Endodermal cell (in vitro differentiated cells): ENCODE data around the gene CIBAR2. TPM values are rescaled to one million over a fixed set of nuclear protein-coding genes. Genes with fewer than 3 reads are reported as not detected.

Source experiments
- DNase-seq: peaks from one replicate; pipeline ENCODE4 v3.0.0-alpha.2; 2017
- H3K27ac ChIP-seq: 2 replicates; pipeline ENCODE4 v1.5.1; 2013; ENCODE audit warnings: mild to moderate bottlenecking, low read depth, low read length, moderate library complexity
- H3K27me3 ChIP-seq: 2 replicates; pipeline ENCODE4 v1.6.1; 2013; ENCODE audit warnings: mild to moderate bottlenecking, low read length, moderate library complexity; ENCODE audit not compliant: insufficient read depth, control insufficient read depth, poor library complexity, severe bottlenecking
- H3K36me3 ChIP-seq: 2 replicates; pipeline ENCODE4 v1.7.0; 2013; ENCODE audit warnings: mild to moderate bottlenecking, low read length, moderate library complexity; ENCODE audit not compliant: control insufficient read depth, insufficient read depth
- H3K4me1 ChIP-seq: one replicate; pipeline ENCODE4 v1.7.0; 2013; ENCODE audit warnings: low read length; ENCODE audit not compliant: control insufficient read depth, insufficient read depth
- H3K4me3 ChIP-seq: 2 replicates; pipeline ENCODE4 v1.5.1; 2013; ENCODE audit warnings: mild to moderate bottlenecking, low read length, moderate library complexity
- H3K9ac ChIP-seq: 2 replicates; pipeline ENCODE4 v1.6.1; 2013; ENCODE audit warnings: mild to moderate bottlenecking, low read length, moderate library complexity; ENCODE audit not compliant: poor library complexity, severe bottlenecking; ENCODE audit errors: extremely low read depth
- H3K9me3 ChIP-seq: 2 replicates; pipeline ENCODE4 v1.6.1; 2013; ENCODE audit warnings: mild to moderate bottlenecking, low read length, moderate library complexity; ENCODE audit not compliant: control insufficient read depth
- H3K27ac Mint-ChIP-seq: 2 replicates; pipeline ENCODE4 v1.8.0; 2020; ENCODE audit warnings: mixed read lengths
- H3K27me3 Mint-ChIP-seq: 2 replicates; pipeline ENCODE4 v1.8.0; 2021; ENCODE audit warnings: mild to moderate bottlenecking, mixed read lengths; ENCODE audit not compliant: insufficient read depth
- H3K36me3 Mint-ChIP-seq: 2 replicates; pipeline ENCODE4 v1.8.0; 2020; ENCODE audit warnings: low read depth, mixed read lengths
- H3K4me1 Mint-ChIP-seq: 2 replicates; pipeline ENCODE4 v1.8.0; 2020; ENCODE audit warnings: mixed read lengths
- H3K4me3 Mint-ChIP-seq: 2 replicates; pipeline ENCODE4 v1.8.0; 2020; ENCODE audit warnings: mild to moderate bottlenecking, moderate library complexity, mixed read lengths
- H3K9me3 Mint-ChIP-seq: 2 replicates; pipeline ENCODE4 v1.8.0; 2020; ENCODE audit warnings: mild to moderate bottlenecking, mixed read lengths
- CTCF ChIP-seq: fragments of 200-600 bp; sonication (generic); conservative IDR thresholded peaks from 2 replicates; pipeline ENCODE4 v1.5.0; 2021; ENCODE audit warnings: antibody characterized with exemption, mild to moderate bottlenecking
- WGBS, 2 experiments: methylation state at CpG; one replicate each; pipeline versions ENCODE4 v1.1.5 to v1.1.7; 2013; ENCODE audit warnings: missing lambda C conversion rate in 2 of 2, mixed read lengths in 1 of 2; ENCODE audit not compliant: insufficient coverage in 1 of 2, insufficient read length in 1 of 2; 5-methylcytosine and 5-hydroxymethylcytosine counted together
- total RNA-seq, 2 donors: library from RNA; stranded (reverse); fragmentation: NEBNext Ultra II Directional in 1 of 2; extraction: Animal tissue kit (Norgen Biotek cat#: 25700) in 1 of 2; gene quantifications; 2 replicates in 1 of 2; 3 replicates in 1 of 2; pipeline ENCODE4 v1.2.1, GENCODE V29; 2021

Gene CIBAR2
- total RNA-seq, 2 donors from 2014 or later = not detected

- H3K9me3 Mint-ChIP-seq = no peaks in the 10 kb centered on the region
- H3K4me3 Mint-ChIP-seq = no peak overlapping the region
- no peak overlapping the region for H3K27ac Mint-ChIP-seq
- WGBS, 2 experiments = 50 to 95% methylated on average over 1 to 7 of the region's 7 CpGs
- no peak for TF ChIP-seq CTCF
- H3K4me3 ChIP-seq = no peak overlapping the region
- H3K4me1 Mint-ChIP-seq = peaks cover 7% of the 10 kb centered on the region
- H3K27me3 ChIP-seq = no peaks in the 10 kb centered on the region
- H3K27me3 Mint-ChIP-seq = peaks cover 2% of the 10 kb centered on the region
- H3K4me1 ChIP-seq = peaks cover 4% of the 10 kb centered on the region
- no peaks in the 10 kb centered on the region for H3K36me3 ChIP-seq
- no peak overlapping the region for H3K27ac ChIP-seq
- H3K9ac ChIP-seq = no peak overlapping the region
- no peaks in the 10 kb centered on the region for H3K36me3 Mint-ChIP-seq
- no peaks in the 10 kb centered on the region for H3K9me3 ChIP-seq
- DNase-seq = no peak
Measured at GRCh38 chr16:85142129-85142513, 29.8 kb upstream of the CIBAR2 start.

DNA sequence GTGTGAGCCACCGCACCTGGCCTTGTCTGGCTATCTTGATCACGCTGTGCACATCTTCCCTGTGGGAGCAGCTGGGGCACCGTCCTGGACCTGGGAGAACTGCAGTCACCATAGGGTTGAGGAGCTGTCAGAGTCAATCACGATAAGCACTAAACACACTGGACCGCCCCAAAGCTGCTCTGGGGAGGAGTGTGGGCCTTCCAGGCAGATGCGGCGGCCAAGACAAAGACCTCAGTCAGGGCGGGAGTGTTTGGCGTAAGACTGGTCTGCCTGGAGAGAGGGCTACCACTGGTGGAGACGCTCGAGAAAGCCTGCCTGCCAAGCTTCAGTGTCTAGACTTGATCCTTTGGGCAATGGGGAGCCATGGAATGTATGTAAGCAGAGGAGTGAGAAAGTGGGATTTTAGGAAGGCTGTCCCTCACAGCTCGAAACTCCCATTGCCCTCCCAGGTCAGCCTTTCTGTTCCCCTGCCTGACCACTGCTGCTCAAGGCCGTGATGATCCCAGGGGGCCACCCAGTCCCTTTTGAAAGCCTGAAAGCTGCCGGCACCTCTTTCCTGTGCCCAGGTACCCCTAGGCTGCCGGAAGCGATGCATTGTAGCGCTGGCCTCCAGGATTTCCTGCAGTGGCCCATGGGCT is 29.3 kb upstream of the CIBAR2 start:
- DNase-seq = no peak
- Histone ChIP-seq H3K27me3 (no peaks in the 10 kb centered on the region), H3K4me1 (no peaks in the 10 kb centered on the region), H3K27ac (no peak overlapping the region), H3K9me3 (no peaks in the 10 kb centered on the region), H3K4me3 (no peak overlapping the region), H3K36me3 (no peaks in the 10 kb centered on the region), H3K9ac (no peak overlapping the region)
- Mint-ChIP-seq H3K4me1 (peaks cover 4% of the 10 kb centered on the region), H3K4me3 (no peak overlapping the region), H3K27ac (peak overlapping the region; percentile 33), H3K27me3 (peaks cover 5% of the 10 kb centered on the region), H3K9me3 (peaks cover 2% of the 10 kb centered on the region), H3K36me3 (no peaks in the 10 kb centered on the region)
- 73 to 85% methylated on average over 10 to 17 of the region's 17 CpGs for WGBS, 2 experiments
- TF ChIP-seq CTCF = no peak

DNA sequence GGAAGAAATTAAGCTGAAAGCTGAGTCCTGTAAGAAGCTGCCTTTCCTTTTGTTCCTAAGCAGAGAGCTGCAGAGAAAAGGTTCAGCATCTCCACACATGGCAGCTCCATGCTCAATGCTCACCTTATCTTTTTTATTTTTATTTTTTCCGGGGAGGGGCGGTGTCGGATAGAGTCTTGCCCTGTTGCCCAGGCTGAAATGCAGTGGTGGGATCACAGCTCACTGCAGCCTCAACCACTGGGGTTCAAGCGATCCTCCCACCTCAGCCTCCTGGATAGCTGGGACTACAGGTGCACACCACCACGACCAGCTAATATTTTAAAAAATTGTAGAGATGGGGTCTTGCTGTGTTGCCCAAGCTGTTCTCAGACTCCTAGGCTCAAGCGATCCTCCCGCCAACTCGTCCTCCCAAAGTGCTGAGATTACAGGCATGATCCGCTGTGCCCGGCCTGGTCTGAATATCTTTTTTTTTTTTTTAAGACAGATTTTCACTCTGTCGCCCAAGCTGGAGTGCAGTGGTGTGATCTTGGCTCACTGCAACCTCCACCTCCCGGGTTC is 28.3 kb upstream of the CIBAR2 start:
- 75 to 89% methylated on average over 8 to 12 of the region's 12 CpGs for WGBS, 2 experiments
- peaks cover 2% of the 10 kb centered on the region for H3K9me3 Mint-ChIP-seq
- no peaks in the 10 kb centered on the region for H3K9me3 ChIP-seq
- peaks cover 4% of the 10 kb centered on the region for H3K4me1 Mint-ChIP-seq
- peak overlapping the region; percentile 55 for H3K27ac Mint-ChIP-seq
- DNase-seq = no peak
- H3K27me3 ChIP-seq = no peaks in the 10 kb centered on the region
- no peak overlapping the region for H3K4me3 Mint-ChIP-seq
- no peak overlapping the region for H3K4me3 ChIP-seq
- TF ChIP-seq CTCF = no peak
- H3K36me3 Mint-ChIP-seq = no peaks in the 10 kb centered on the region
- H3K27ac ChIP-seq = no peak overlapping the region
- peaks cover 7% of the 10 kb centered on the region for H3K27me3 Mint-ChIP-seq
- H3K36me3 ChIP-seq = no peaks in the 10 kb centered on the region
- no peak overlapping the region for H3K9ac ChIP-seq
- H3K4me1 ChIP-seq = no peaks in the 10 kb centered on the region
